SK-N-MC (cell line): ENCODE measurements around the gene CAMKMT.

Source experiments
- EZH2 ChIP-seq: fragments of 200-600 bp; sonication (generic); IDR thresholded peaks from one replicate; pipeline ENCODE4 v1.6.1; 2017; ENCODE audit warnings: antibody characterized with exemption
- FOXP2 ChIP-seq: optimal IDR thresholded peaks from 2 replicates; pipeline ENCODE3; 2011; ENCODE audit warnings: mild to moderate bottlenecking, moderate library complexity; ENCODE audit not compliant: insufficient read depth; ENCODE audit errors: extremely low read length, control extremely low read depth
- POLR2AphosphoS5 ChIP-seq: IDR thresholded peaks from 2 replicates; pipeline ENCODE4 v1.6.1; 2012; ENCODE audit warnings: mild to moderate bottlenecking, low read depth, low read length, borderline replicate concordance

DNA sequence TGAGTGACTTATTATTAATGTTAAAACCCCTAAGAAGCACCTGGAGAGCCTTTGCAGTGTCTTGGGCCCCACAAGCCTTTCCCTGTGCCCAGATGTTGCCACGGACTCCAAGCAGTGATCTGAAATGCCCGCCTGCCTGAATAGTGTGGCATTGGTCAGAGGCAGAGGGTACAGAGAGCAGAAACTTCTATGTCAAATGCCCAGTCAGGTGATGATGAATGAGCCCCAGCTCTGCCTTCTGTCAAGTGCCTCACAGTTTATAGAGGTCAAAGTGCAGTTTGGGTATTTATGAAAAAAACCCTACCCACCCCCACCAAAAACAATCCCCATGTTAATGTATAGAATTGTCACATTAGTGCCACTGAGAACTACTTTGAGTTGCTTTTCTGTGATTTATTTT is 409.8 kb downstream of the CAMKMT start:
- TF ChIP-seq POLR2AphosphoS5 (no peak), EZH2 (no peak), FOXP2 (no peak)
